Heart left ventricle (tissue), 16 donors: Measurements from ENCODE around the gene TACC3. TPM values are rescaled to one million over a fixed set of nuclear protein-coding genes. Genes with fewer than 3 reads are reported as not detected.

ENCODE experiments used
- ATAC-seq, 4 donors: fragments of 200-7000 bp; cut with Tn5 transposase; one replicate each; pipeline ENCODE4 v1.9.1; 2020 to 2022; ENCODE audit warnings: moderate library complexity in 4 of 4, mild to moderate bottlenecking in 3 of 4, moderate number of reproducible peaks in 1 of 4
- DNase-seq, 5 donors: peaks; one replicate each; pipeline ENCODE4 v3.0.0-alpha.2; 2020
- H3K27ac ChIP-seq, 12 donors: fragments of 200-600 bp; sonication (generic) in 4 of 12; one replicate each; pipeline versions ENCODE4 v1.5.0 to v1.8.0; 2016 to 2022; ENCODE audit warnings: mild to moderate bottlenecking in 2 of 12
- H3K27me3 ChIP-seq, 9 donors: fragments of 200-600 bp; sonication (generic) in 2 of 9; one replicate each; pipeline versions ENCODE4 v1.5.1 to v1.8.0; 2016 to 2022; ENCODE audit warnings: mild to moderate bottlenecking in 3 of 9
- H3K36me3 ChIP-seq, 9 donors: fragments of 200-600 bp; sonication (generic) in 2 of 9; one replicate each; pipeline versions ENCODE4 v1.5.0 to v1.8.0; 2018 to 2022; ENCODE audit warnings: mild to moderate bottlenecking in 2 of 9
- H3K4me1 ChIP-seq, 12 donors: fragments of 200-600 bp; sonication (generic) in 4 of 12; one replicate each; pipeline versions ENCODE4 v1.5.0 to v1.8.0; 2016 to 2022; ENCODE audit warnings: mild to moderate bottlenecking in 3 of 12
- H3K4me3 ChIP-seq, 12 donors: fragments of 200-600 bp; sonication (generic) in 4 of 12; one replicate each; pipeline versions ENCODE4 v1.5.0 to v1.8.0; 2017 to 2022; ENCODE audit warnings: mild to moderate bottlenecking in 9 of 12, moderate library complexity in 4 of 12
- H3K9me3 ChIP-seq, 12 donors: fragments of 200-600 bp; sonication (generic) in 4 of 12; one replicate each; pipeline versions ENCODE4 v1.5.0 to v1.8.0; 2016 to 2022; ENCODE audit warnings: mild to moderate bottlenecking in 1 of 12
- CTCF ChIP-seq, 12 donors: fragments of 200-600 bp; sonication (generic) in 4 of 12; IDR thresholded peaks; one replicate each; pipeline versions ENCODE4 v1.5.0 to v1.8.0; 2018 to 2022; ENCODE audit warnings: antibody characterized with exemption in 12 of 12, mild to moderate bottlenecking in 5 of 12
- POLR2A ChIP-seq, 2 donors: fragments of 450-650 bp; IDR thresholded peaks; one replicate each; pipeline ENCODE4 v1.6.1; 2017; ENCODE audit warnings: antibody characterized with exemption in 2 of 2, mild to moderate bottlenecking in 2 of 2, moderate library complexity in 2 of 2
- WGBS, 4 donors: extraction: QIAGEN DNeasy Blood & Tissue Kit in 2 of 4; methylation state at CpG; one replicate each; pipeline versions ENCODE4 v1.1.5 to v1.1.7; 2013 to 2018; 5-methylcytosine and 5-hydroxymethylcytosine counted together
- intact Hi-C, 10 donors: fragments of 100-400 bp; cut with DNase I; formaldehyde crosslinking; loops; one replicate each; pipeline versions ENCODE4 v1.11.1 to v1.14.2; 2022
- polyA plus RNA-seq, 2 donors: library from polyadenylated mRNA; stranded (reverse); fragments of 200-250 nt; gene quantifications; one replicate each; pipeline ENCODE4 v1.2.3, GENCODE V29; 2013
- total RNA-seq, 9 donors: library from RNA; depleted of rRNA in 2 of 9; stranded (reverse); fragments of >200 nt in 2 of 9; fragmentation: NEBNext Ultra II Directional in 3 of 9; extraction: Animal tissue kit (Norgen Biotek cat#: 25700) in 3 of 9; gene quantifications; one replicate each; pipeline versions ENCODE4 v1.1.0 to v1.2.4, GENCODE V29; 2016 to 2023
- donor health status: ischemic (EF 13 %, LVEDD 7.1; RV severe dilation, severe dysfunction).
- donor health status: healthy with polysubstance abuse.
- donor health status: DM: no; HTN: yes; CAD: no.
- donor health status: DM: no; HTN: no; CAD: no.
- donor health status: ischemic (EF 25% LVEDD 6.9; RV normal size, moderate dysfunction).
- donor health status: ischemic (EF 25% LVEDD 5.7; RV mildly dilated, moderate dysfunction).
- donor health status: healthy.
- donor health status: DM: yes; HTN: yes; CAD: no.
- donor health status: ischemic (EF 35%, LVEDD 5.7; RV mildly dilated, moderate dysfunction).
- donor health status: nonischemic (EF 11% LVEDD 7.7; RV severe dilation, severe dysfunction).
- donor health status: DM: yes; HTN: yes; CAD: no.
- donor health status: PGD.
- donor health status: ischemic (EF 29% LVEDD 5.4; RV normal size, mild dysfunction).
- donor health status: nonischemic (EF 23%, LVEDD 6.1; RV moderate dilation, normal function).

The TACC3 gene
- total and polyA plus RNA-seq, 11 donors = 2.9 to 19.1 (median 6.1) TPM

GRCh38 chr4:1763070-1763549 is 41.8 kb downstream of the TACC3 start:
- H3K27me3 ChIP-seq = peaks cover 0 to 33% (median 0%) of the 10 kb centered on the region in 9 donors
- TF ChIP-seq POLR2A (IDR thresholded peaks at IDR 0.05) (no peak), CTCF (IDR thresholded peaks at IDR 0.05) (no peak)
- H3K36me3 ChIP-seq = no peaks in the 10 kb centered on the region
- H3K4me1 ChIP-seq = peaks cover 0 to 32% (median 9%) of the 10 kb centered on the region in 12 donors
- no peak for DNase-seq
- no peak for ATAC-seq
- intact Hi-C loops = loop anchor here in 1 of 10 donors (5.0 kb wide), 1 partner anchor 39 kb away; no protein-coding TSS in a partner anchor
- no peaks in the 10 kb centered on the region for H3K9me3 ChIP-seq
- peak overlapping the region in 1 of 12 donors; percentile 6 for H3K27ac ChIP-seq
- H3K4me3 ChIP-seq = peak overlapping the region in 8 of 12 donors; percentile 12 to 44 (median 30)
- 34 to 60% (median 40%) methylated on average over 4 to 31 of the region's 31 CpGs for WGBS, 4 donors

- TF ChIP-seq POLR2A (IDR thresholded peaks at IDR 0.05) (no peak), CTCF (IDR thresholded peaks at IDR 0.05) (peak in 5 of 12 donors; percentile 7 to 46 (median 38))
- DNase-seq = no peak
- intact Hi-C loops = loop anchor here in 1 of 10 donors (5.0 kb wide), 1 partner anchor 39 kb away; no protein-coding TSS in a partner anchor
- 0 to 63% (median 19%) methylated on average over 6 to 36 of the region's 36 CpGs for WGBS, 4 donors
- ATAC-seq = peak in 3 of 4 donors; percentile 10 to 33 (median 18)
- H3K4me3 ChIP-seq = peak overlapping the region in 8 of 12 donors; percentile 12 to 44 (median 30)
- H3K4me1 ChIP-seq = peaks cover 0 to 32% (median 9%) of the 10 kb centered on the region in 12 donors
- H3K27ac ChIP-seq = peak overlapping the region in 3 of 12 donors; percentile 5 to 42 (median 6)
- H3K27me3 ChIP-seq = peaks cover 0 to 38% (median 3%) of the 10 kb centered on the region in 9 donors
- no peaks in the 10 kb centered on the region for H3K36me3 ChIP-seq
- no peaks in the 10 kb centered on the region for H3K9me3 ChIP-seq
Measured at GRCh38 chr4:1763550-1764080, 42.3 kb downstream of the TACC3 start.

GRCh38 chr4:1764670-1765069 is 43.3 kb downstream of the TACC3 start:
- ATAC-seq = no peak
- no peaks in the 10 kb centered on the region for H3K9me3 ChIP-seq
- TF ChIP-seq CTCF (IDR thresholded peaks at IDR 0.05) (no peak), POLR2A (IDR thresholded peaks at IDR 0.05) (no peak)
- intact Hi-C loops = loop anchor here in 1 of 10 donors (5.0 kb wide), 1 partner anchor 38 kb away; no protein-coding TSS in a partner anchor
- no peak overlapping the region for H3K27ac ChIP-seq
- no peaks in the 10 kb centered on the region for H3K36me3 ChIP-seq
- peaks cover 0 to 42% (median 3%) of the 10 kb centered on the region in 9 donors for H3K27me3 ChIP-seq
- WGBS, 4 donors = 89 to 97% (median 95%) methylated on average over 9 of the region's 9 CpGs
- H3K4me1 ChIP-seq = peaks cover 0 to 32% (median 9%) of the 10 kb centered on the region in 12 donors
- H3K4me3 ChIP-seq = no peak overlapping the region
- DNase-seq = no peak

- WGBS, 4 donors = 82 to 86% (median 84%) methylated on average over 9 to 10 of the region's 10 CpGs
- DNase-seq = no peak
- Histone ChIP-seq H3K9me3 (no peaks in the 10 kb centered on the region), H3K27ac (no peak overlapping the region), H3K4me3 (no peak overlapping the region), H3K4me1 (peaks cover 0 to 28% (median 9%) of the 10 kb centered on the region in 12 donors), H3K27me3 (peaks cover 0 to 42% (median 3%) of the 10 kb centered on the region in 9 donors), H3K36me3 (no peaks in the 10 kb centered on the region)
- TF ChIP-seq CTCF (IDR thresholded peaks at IDR 0.05) (no peak), POLR2A (IDR thresholded peaks at IDR 0.05) (no peak)
- intact Hi-C loops = no loop called here
- ATAC-seq = no peak
Measured at GRCh38 chr4:1765409-1766072, 44.2 kb downstream of the TACC3 start.
